ENCODE data around the gene GIMAP8.

DNA sequence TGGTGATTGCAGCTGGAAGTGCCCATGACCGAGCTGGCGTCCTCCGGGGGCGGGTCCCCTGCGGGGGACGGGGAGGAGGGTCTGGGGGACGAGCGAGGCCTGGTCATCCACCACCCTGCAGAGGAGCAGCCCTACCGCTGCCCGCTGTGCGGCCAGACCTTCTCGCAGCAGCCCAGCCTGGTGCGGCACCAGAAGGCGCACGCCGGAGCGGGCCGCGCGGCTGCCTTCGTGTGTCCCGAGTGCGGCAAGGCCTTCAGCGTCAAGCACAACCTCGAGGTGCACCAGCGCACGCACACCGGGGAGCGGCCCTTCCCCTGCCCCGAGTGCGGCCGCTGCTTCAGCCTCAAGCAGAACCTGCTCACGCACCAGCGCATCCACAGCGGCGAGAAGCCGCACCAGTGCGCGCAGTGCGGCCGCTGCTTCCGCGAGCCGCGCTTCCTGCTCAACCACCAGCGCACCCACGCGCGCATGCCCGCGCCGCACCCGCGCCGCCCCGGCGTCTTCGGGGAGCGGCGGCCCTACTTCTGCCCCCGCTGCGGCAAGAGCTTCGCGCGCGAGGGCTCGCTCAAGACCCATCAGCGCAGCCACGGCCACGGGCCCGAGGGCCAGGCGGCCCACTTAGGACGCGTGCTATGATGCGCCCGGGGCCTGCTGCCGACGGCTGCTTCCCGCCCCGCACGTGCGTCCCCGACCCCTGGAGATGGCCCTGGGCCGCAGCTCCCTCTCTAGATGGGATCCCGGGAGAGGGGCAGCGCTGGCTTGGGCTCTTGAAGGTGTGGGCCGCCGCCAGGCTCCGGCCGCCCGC is 42.6 kb upstream of the GIMAP8 start:
- TF ChIP-seq, protein P1, sequence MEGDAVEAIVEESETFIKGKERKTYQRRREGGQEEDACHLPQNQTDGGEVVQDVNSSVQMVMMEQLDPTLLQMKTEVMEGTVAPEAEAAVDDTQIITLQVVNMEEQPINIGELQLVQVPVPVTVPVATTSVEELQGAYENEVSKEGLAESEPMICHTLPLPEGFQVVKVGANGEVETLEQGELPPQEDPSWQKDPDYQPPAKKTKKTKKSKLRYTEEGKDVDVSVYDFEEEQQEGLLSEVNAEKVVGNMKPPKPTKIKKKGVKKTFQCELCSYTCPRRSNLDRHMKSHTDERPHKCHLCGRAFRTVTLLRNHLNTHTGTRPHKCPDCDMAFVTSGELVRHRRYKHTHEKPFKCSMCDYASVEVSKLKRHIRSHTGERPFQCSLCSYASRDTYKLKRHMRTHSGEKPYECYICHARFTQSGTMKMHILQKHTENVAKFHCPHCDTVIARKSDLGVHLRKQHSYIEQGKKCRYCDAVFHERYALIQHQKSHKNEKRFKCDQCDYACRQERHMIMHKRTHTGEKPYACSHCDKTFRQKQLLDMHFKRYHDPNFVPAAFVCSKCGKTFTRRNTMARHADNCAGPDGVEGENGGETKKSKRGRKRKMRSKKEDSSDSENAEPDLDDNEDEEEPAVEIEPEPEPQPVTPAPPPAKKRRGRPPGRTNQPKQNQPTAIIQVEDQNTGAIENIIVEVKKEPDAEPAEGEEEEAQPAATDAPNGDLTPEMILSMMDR (IDR thresholded peaks at IDR 0.05; ENCODE audit: low read length) = no peak
- TF ChIP-seq EZH2phosphoT487 (IDR thresholded peaks at IDR 0.05; ENCODE audit: low read length) = no peak
- TF ChIP-seq EZH2 (optimal IDR thresholded peaks at IDR 0.05; ENCODE audit: low read depth, low read length) = no peak
